ENCODE measurements around the gene TPCN1.

- TF ChIP-seq, protein P1, sequence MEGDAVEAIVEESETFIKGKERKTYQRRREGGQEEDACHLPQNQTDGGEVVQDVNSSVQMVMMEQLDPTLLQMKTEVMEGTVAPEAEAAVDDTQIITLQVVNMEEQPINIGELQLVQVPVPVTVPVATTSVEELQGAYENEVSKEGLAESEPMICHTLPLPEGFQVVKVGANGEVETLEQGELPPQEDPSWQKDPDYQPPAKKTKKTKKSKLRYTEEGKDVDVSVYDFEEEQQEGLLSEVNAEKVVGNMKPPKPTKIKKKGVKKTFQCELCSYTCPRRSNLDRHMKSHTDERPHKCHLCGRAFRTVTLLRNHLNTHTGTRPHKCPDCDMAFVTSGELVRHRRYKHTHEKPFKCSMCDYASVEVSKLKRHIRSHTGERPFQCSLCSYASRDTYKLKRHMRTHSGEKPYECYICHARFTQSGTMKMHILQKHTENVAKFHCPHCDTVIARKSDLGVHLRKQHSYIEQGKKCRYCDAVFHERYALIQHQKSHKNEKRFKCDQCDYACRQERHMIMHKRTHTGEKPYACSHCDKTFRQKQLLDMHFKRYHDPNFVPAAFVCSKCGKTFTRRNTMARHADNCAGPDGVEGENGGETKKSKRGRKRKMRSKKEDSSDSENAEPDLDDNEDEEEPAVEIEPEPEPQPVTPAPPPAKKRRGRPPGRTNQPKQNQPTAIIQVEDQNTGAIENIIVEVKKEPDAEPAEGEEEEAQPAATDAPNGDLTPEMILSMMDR (IDR thresholded peaks at IDR 0.05): no peak
- TF ChIP-seq POLR2A (IDR thresholded peaks at IDR 0.05) (no peak), POLR2AphosphoS5 (IDR thresholded peaks at IDR 0.05; ENCODE audit: insufficient read depth in 1 of 2, low read depth in 1 of 2) (no peak)
These were observed 12.7 kb downstream of the TPCN1 start for GRCh38 chr12:113233967-113234366.
